RKO (cell line): Measurements from ENCODE around the gene NUP214.
"Not testable (repeated sequence)": the region's sequence is repeated elsewhere in the genome, so short reads cannot be mapped to it uniquely, and the experiment has no call there.

ENCODE experiments used
- DNase-seq: peaks from one replicate; pipeline ENCODE4 v3.0.0-alpha.2; 2016; ENCODE audit warnings: low spot score

Gene NUP214

GRCh38 chr9:131116281-131117120 lies 8.9 kb upstream of the NUP214 start:
- DNase-seq = no peak

- no peak for DNase-seq
Measured at GRCh38 chr9:131117121-131117761, 8.1 kb upstream of the NUP214 start.

GRCh38 chr9:131117762-131118145 lies 7.6 kb upstream of the NUP214 start:
- no peak for DNase-seq

- DNase-seq = no peak
Measured at GRCh38 chr9:131119600-131119999, 5.8 kb upstream of the NUP214 start.

- DNase-seq = no peak
Measured at GRCh38 chr9:131120620-131121228, 4.7 kb upstream of the NUP214 start.

- no peak for DNase-seq
Measured at GRCh38 chr9:131121346-131121745, 4.0 kb upstream of the NUP214 start.

- no peak for DNase-seq
Measured at GRCh38 chr9:131122158-131122557, 3.2 kb upstream of the NUP214 start.

- DNase-seq = no peak
Measured at GRCh38 chr9:131125038-131125287, 423 bp upstream of the NUP214 start.

GRCh38 chr9:131126059-131126426 lies 657 bp downstream of the NUP214 start:
- DNase-seq = no peak

- no peak for DNase-seq
Measured at GRCh38 chr9:131129183-131129582, 3.8 kb downstream of the NUP214 start.

- DNase-seq = no peak
Measured at GRCh38 chr9:131138676-131139075, 13.3 kb downstream of the NUP214 start.

- DNase-seq = no peak
Measured at GRCh38 chr9:131140112-131140511, 14.7 kb downstream of the NUP214 start.

- no peak for DNase-seq
Measured at GRCh38 chr9:131140550-131140949, 15.2 kb downstream of the NUP214 start.

GRCh38 chr9:131142160-131142559 lies 16.8 kb downstream of the NUP214 start:
- no peak for DNase-seq

- no peak for DNase-seq
Measured at GRCh38 chr9:131144201-131144600, 18.8 kb downstream of the NUP214 start.

GRCh38 chr9:131145245-131145644 lies 19.9 kb downstream of the NUP214 start:
- DNase-seq = no peak

- DNase-seq = no peak
Measured at GRCh38 chr9:131146186-131146585, 20.8 kb downstream of the NUP214 start.

- no peak for DNase-seq
Measured at GRCh38 chr9:131148276-131148675, 22.9 kb downstream of the NUP214 start.

- DNase-seq = no peak
Measured at GRCh38 chr9:131148966-131149687, 23.7 kb downstream of the NUP214 start.

GRCh38 chr9:131149688-131150053 lies 24.3 kb downstream of the NUP214 start:
- DNase-seq = no peak

GRCh38 chr9:131153595-131153994 lies 28.2 kb downstream of the NUP214 start:
- no peak for DNase-seq

GRCh38 chr9:131158673-131159072 lies 33.3 kb downstream of the NUP214 start:
- not testable (repeated sequence) for DNase-seq
